A549 (cell line): ENCODE results near the gene MAN1C1.

ENCODE experiments used
- CEBPB ChIP-seq, 2 experiments: fragments of >200 bp in 1 of 2; sonication (Bioruptor Twin) in 1 of 2; formaldehyde crosslinking in 1 of 2; IDR thresholded peaks; 2 replicates each; pipeline ENCODE4 v1.6.1; 2012 to 2016
- CHD2 ChIP-seq: fragments of 150-350 bp; IDR thresholded peaks from 2 replicates; pipeline ENCODE4 v1.6.1; 2014; ENCODE audit warnings: low read length; ENCODE audit not compliant: partially characterized antibody
- ELK1 ChIP-seq: fragments of 150-350 bp; IDR thresholded peaks from 2 replicates; pipeline ENCODE4 v1.6.1; 2014; ENCODE audit warnings: low read depth, mild to moderate bottlenecking, low read length
- ESRRA ChIP-seq: fragments of 150-350 bp; IDR thresholded peaks from 2 replicates; pipeline ENCODE4 v1.6.1; 2014; ENCODE audit warnings: mild to moderate bottlenecking, low read length, borderline replicate concordance
- POLR2AphosphoS2 ChIP-seq: conservative IDR thresholded peaks from 2 replicates; pipeline ENCODE4 v1.6.1; 2012; ENCODE audit warnings: low read length, improper control_type of control experiment, inconsistent platforms
- REST ChIP-seq: fragments of 200-600 bp; sonication (generic); IDR thresholded peaks from 2 replicates; pipeline ENCODE4 v1.6.1; 2016; ENCODE audit warnings: antibody characterized with exemption, mild to moderate bottlenecking, moderate library complexity
- TF ChIP-seq, protein P1 (sequence below): fragments of >200 bp; sonication (Bioruptor Twin); formaldehyde crosslinking; IDR thresholded peaks from 3 replicates; pipeline ENCODE4 v1.5.1; 2016

DNA sequence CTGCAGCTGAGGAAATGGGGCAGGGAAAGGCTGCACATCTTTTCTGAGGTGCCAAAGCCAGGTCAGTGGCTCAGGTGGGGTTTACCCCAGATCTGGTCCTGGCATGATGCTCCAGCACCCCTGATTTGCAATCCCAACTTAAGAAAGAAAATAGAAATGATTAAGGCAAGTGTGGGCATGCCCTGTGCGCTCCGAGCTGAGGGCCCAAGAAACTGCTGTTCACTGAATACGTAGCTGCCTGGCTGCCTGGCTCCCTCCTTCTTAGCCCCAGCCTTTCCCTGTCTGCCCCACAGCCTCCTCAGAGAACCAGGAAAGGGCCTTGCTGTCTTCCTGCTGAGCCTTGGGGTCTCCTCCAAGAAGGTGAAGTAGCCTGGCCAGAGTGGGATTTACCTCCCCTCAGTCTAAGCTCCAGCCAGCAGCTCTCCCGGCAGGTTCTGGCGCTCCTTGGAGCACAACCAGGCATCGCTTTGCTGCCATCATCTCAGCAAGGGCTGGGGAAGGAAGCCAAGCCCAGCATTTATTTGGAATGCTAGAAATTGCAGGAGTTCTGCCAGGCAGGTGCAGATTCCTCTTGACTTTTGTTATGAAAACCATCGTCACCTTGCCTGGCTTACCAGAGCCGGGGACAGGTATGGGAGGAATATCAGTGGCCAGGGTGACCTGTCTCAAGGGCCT lies 132.1 kb downstream of the MAN1C1 start:
- TF ChIP-seq REST = no peak
- TF ChIP-seq, protein P1, sequence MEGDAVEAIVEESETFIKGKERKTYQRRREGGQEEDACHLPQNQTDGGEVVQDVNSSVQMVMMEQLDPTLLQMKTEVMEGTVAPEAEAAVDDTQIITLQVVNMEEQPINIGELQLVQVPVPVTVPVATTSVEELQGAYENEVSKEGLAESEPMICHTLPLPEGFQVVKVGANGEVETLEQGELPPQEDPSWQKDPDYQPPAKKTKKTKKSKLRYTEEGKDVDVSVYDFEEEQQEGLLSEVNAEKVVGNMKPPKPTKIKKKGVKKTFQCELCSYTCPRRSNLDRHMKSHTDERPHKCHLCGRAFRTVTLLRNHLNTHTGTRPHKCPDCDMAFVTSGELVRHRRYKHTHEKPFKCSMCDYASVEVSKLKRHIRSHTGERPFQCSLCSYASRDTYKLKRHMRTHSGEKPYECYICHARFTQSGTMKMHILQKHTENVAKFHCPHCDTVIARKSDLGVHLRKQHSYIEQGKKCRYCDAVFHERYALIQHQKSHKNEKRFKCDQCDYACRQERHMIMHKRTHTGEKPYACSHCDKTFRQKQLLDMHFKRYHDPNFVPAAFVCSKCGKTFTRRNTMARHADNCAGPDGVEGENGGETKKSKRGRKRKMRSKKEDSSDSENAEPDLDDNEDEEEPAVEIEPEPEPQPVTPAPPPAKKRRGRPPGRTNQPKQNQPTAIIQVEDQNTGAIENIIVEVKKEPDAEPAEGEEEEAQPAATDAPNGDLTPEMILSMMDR = no peak
- no peak for TF ChIP-seq CHD2
- TF ChIP-seq ELK1 = no peak
- no peak for TF ChIP-seq POLR2AphosphoS2
- TF ChIP-seq ESRRA = no peak
- TF ChIP-seq CEBPB (IDR thresholded peaks at IDR 0.05) = no peak
